ENCODE results near the gene MACROD2. TPM values are rescaled to one million over a fixed set of nuclear protein-coding genes. Genes with fewer than 3 reads are reported as not detected.

The MACROD2 gene
- total RNA-seq, 1 donor from 2014 or later: 0.23 TPM

- no peak for DNase-seq (ENCODE audit: low read depth)
These were observed 731.3 kb downstream of the MACROD2 start for GRCh38 chr20:14726591-14726990.

GRCh38 chr20:14727485-14728150 is 732.3 kb downstream of the MACROD2 start:
- no peak overlapping the region for H3K4me3 ChIP-seq (ENCODE audit: low read depth, low read length)
- no peak for TF ChIP-seq CTCF (conservative IDR thresholded peaks at IDR 0.05; ENCODE audit: low read depth, low read length)
- DNase-seq (ENCODE audit: low read depth): no peak

More at GRCh38 chr20:14726591-14726990, 731.3 kb downstream of the MACROD2 start:
- no peak overlapping the region for H3K4me3 ChIP-seq (ENCODE audit: low read depth, low read length)
- no peak for TF ChIP-seq CTCF (conservative IDR thresholded peaks at IDR 0.05; ENCODE audit: low read depth, low read length)

DNA sequence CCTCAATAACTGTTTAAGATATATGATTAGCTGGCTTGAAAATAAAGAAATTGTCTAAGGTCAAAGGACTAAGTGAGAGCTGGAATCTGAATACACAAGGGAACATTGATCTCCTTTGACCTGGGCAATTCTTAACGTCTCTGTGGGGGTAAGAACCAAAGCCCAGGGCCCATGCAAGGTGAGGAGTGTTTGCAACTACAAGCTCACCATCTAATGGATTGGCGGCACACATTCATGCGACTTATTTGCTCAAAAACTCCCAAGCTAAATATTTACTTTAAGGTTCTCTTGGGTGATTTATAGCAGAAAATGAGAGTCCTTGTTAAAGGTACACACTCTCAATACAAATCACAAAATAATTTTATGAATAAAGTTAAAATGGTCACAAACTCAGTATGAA is 734.1 kb downstream of the MACROD2 start:
- no peak for DNase-seq (ENCODE audit: low read depth)
- no peak for TF ChIP-seq CTCF (conservative IDR thresholded peaks at IDR 0.05; ENCODE audit: low read depth, low read length)
- H3K4me3 ChIP-seq (ENCODE audit: low read depth, low read length): no peak overlapping the region

DNA sequence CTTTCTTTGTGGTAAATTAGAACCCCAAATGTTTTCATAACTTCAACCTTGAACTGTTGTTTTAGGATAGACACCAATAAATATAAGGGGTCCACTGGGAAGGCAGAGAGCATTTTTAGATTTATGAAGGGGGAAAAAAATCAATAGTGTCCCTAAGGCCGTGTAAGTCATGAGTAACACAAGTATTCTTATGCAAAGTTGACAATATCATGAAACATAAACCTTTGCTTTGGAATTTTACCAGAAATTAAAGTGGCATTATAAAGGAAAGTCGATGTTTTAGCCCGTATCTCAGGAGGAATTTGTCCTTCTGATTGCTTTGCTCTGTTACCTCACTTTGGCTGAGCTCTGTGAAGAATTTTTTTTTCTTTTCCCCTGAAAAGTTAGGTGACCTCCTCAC is 737.0 kb downstream of the MACROD2 start:
- no peak for TF ChIP-seq CTCF (conservative IDR thresholded peaks at IDR 0.05; ENCODE audit: low read depth, low read length)
- no peak overlapping the region for H3K4me3 ChIP-seq (ENCODE audit: low read depth, low read length)
- DNase-seq (ENCODE audit: low read depth): no peak

DNA sequence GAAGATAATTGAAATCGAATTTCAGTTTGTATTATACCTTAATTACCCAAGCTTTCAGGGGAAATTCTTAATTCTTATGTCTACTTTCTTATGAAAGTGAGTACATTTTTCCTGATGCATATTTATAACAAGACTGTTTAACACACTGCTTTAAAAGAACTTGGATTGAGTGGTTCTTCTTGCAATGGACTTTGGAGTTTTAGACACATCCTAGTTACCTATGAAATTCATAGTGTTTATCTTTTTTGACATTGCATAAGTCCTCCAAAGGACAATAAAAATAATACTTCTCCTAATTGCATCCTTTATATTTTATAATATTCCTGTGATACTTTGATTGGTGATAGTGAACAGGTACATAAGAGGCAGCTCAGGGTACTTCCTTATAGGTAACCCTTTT is 737.7 kb downstream of the MACROD2 start:
- no peak overlapping the region for H3K4me3 ChIP-seq (ENCODE audit: low read depth, low read length)
- TF ChIP-seq CTCF (conservative IDR thresholded peaks at IDR 0.05; ENCODE audit: low read depth, low read length): no peak
- no peak for DNase-seq (ENCODE audit: low read depth)

DNA sequence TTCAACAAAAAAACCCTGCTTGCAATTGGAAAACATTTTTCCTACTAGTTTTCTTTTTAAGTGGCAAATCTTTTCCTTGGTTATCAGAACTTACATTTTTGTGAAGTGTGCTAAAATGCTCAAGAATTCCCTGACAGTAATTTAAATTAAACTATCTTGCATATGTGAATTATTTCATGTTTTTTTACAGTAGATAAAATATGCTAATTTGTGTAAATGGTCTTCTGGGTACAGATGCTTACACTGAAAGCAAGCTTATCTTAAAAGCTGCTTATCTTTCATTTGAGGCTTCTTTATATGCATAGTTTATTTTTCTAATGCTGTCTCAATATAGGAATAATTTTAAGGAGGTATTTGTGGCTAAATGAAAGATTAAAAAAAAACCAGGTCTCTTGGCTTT is 745.1 kb downstream of the MACROD2 start:
- no peak for TF ChIP-seq CTCF (conservative IDR thresholded peaks at IDR 0.05; ENCODE audit: low read depth, low read length)
- no peak overlapping the region for H3K4me3 ChIP-seq (ENCODE audit: low read depth, low read length)
- no peak for DNase-seq (ENCODE audit: low read depth)

GRCh38 chr20:14741616-14742015 is 746.3 kb downstream of the MACROD2 start:
- DNase-seq (ENCODE audit: low read depth): no peak
- no peak overlapping the region for H3K4me3 ChIP-seq (ENCODE audit: low read depth, low read length)
- no peak for TF ChIP-seq CTCF (conservative IDR thresholded peaks at IDR 0.05; ENCODE audit: low read depth, low read length)

All from epithelial cell of proximal tubule (primary cell).